Gastroesophageal sphincter (tissue), 4 donors: ENCODE results near the gene SDS. TPM values are rescaled to one million over a fixed set of nuclear protein-coding genes. Genes with fewer than 3 reads are reported as not detected.

Experiments
- ATAC-seq: fragments of 150-250 bp; one replicate; pipeline ENCODE4 v1.9.1; 2016; ENCODE audit warnings: mild to moderate bottlenecking, moderate library complexity
- H3K27ac ChIP-seq, 4 donors: fragments of 200-600 bp; sonication (generic) in 3 of 4; 1 replicate in 3 of 4; 2 replicates in 1 of 4; pipeline ENCODE4 v1.5.1; 2016 to 2019
- H3K27me3 ChIP-seq: fragments of 200-600 bp; sonication (generic); one replicate; pipeline ENCODE4 v1.5.1; 2019
- H3K36me3 ChIP-seq, 2 donors: fragments of 200-600 bp; sonication (generic); one replicate each; pipeline ENCODE4 v1.5.1; 2019; ENCODE audit warnings: control low read depth in 1 of 2
- H3K4me1 ChIP-seq, 3 donors: fragments of 200-600 bp; sonication (generic); 1 replicate in 2 of 3; 2 replicates in 1 of 3; pipeline ENCODE4 v1.5.1; 2016 to 2019; ENCODE audit warnings: control low read depth in 2 of 3
- H3K4me3 ChIP-seq, 2 donors: fragments of 200-600 bp; sonication (generic); one replicate each; pipeline ENCODE4 v1.5.1; 2019; ENCODE audit warnings: mild to moderate bottlenecking in 1 of 2, moderate library complexity in 1 of 2
- H3K9me3 ChIP-seq, 3 donors: fragments of 200-600 bp; sonication (generic); one replicate each; pipeline ENCODE4 v1.5.1; 2017 to 2019; ENCODE audit warnings: control low read depth in 2 of 3
- CTCF ChIP-seq, 4 experiments: fragments of 200-600 bp in 2 of 4; fragments of 450-650 bp in 2 of 4; sonication (generic) in 1 of 4; IDR thresholded peaks; one replicate each; pipeline ENCODE4 v1.5.1; 2017 to 2019; ENCODE audit warnings: antibody characterized with exemption in 4 of 4, mild to moderate bottlenecking in 2 of 4, moderate library complexity in 2 of 4
- EP300 ChIP-seq: sonication (generic); formaldehyde crosslinking; IDR thresholded peaks from one replicate; pipeline ENCODE4 v1.6.1; 2017; ENCODE audit warnings: antibody characterized with exemption, mild to moderate bottlenecking
- POLR2A ChIP-seq, 2 donors: fragments of 450-650 bp; IDR thresholded peaks; one replicate each; pipeline ENCODE4 v1.6.1; 2017; ENCODE audit warnings: antibody characterized with exemption in 2 of 2, mild to moderate bottlenecking in 2 of 2, moderate library complexity in 1 of 2
- POLR2AphosphoS5 ChIP-seq: sonication (generic); formaldehyde crosslinking; IDR thresholded peaks from one replicate; pipeline ENCODE4 v1.6.1; 2017; ENCODE audit warnings: antibody characterized with exemption
- WGBS, 2 donors: methylation state at CpG; one replicate each; pipeline ENCODE4 v1.1.5; 2018; ENCODE audit warnings: low coverage in 1 of 2; 5-methylcytosine and 5-hydroxymethylcytosine counted together
- total RNA-seq, 4 donors: library from RNA; depleted of rRNA; stranded (reverse); fragments of >200 nt; gene quantifications; one replicate each; pipeline ENCODE4 v1.1.0, GENCODE V29; 2016

SDS gene
- total RNA-seq, 4 donors from 2014 or later, result 0.39 to 5.5 TPM; not detected in 2

GRCh38 chr12:113374823-113375428 lies 28.8 kb downstream of the SDS start:
- no peak for ATAC-seq
- Histone ChIP-seq H3K4me1 (no peaks in the 10 kb centered on the region), H3K27me3 (no peaks in the 10 kb centered on the region), H3K36me3 (peaks cover 0 to 94% of the 10 kb centered on the region in 2 donors), H3K9me3 (no peaks in the 10 kb centered on the region), H3K27ac (no peak overlapping the region), H3K4me3 (no peak overlapping the region)
- no peak for TF ChIP-seq CTCF (IDR thresholded peaks at IDR 0.05)
- 71 to 83% methylated on average over 2 of the region's 4 CpGs for WGBS, 2 donors

- H3K36me3 ChIP-seq, result peaks cover 0 to 88% of the 10 kb centered on the region in 2 donors
- H3K4me3 ChIP-seq, result no peak overlapping the region
- no peaks in the 10 kb centered on the region for H3K9me3 ChIP-seq
- no peak for TF ChIP-seq CTCF (IDR thresholded peaks at IDR 0.05)
- TF ChIP-seq EP300, result no peak
- no peaks in the 10 kb centered on the region for H3K27me3 ChIP-seq
- no peak overlapping the region for H3K27ac ChIP-seq
- no peak for ATAC-seq
- 78 to 84% methylated on average over 2 to 3 of the region's 3 CpGs for WGBS, 2 donors
- H3K4me1 ChIP-seq, result no peaks in the 10 kb centered on the region
Measured at GRCh38 chr12:113373969-113374368, 29.7 kb downstream of the SDS start.

GRCh38 chr12:113373440-113373839 lies 30.2 kb downstream of the SDS start:
- peaks cover 0 to 85% of the 10 kb centered on the region in 2 donors for H3K36me3 ChIP-seq
- no peaks in the 10 kb centered on the region for H3K27me3 ChIP-seq

GRCh38 chr12:113372371-113372770 lies 31.3 kb downstream of the SDS start:
- no peaks in the 10 kb centered on the region for H3K9me3 ChIP-seq
- no peak overlapping the region for H3K27ac ChIP-seq
- TF ChIP-seq EP300, result no peak
- no peak for TF ChIP-seq CTCF (IDR thresholded peaks at IDR 0.05)
- no peak for TF ChIP-seq POLR2AphosphoS5
- TF ChIP-seq POLR2A (IDR thresholded peaks at IDR 0.05), result no peak
- H3K36me3 ChIP-seq, result peaks cover 0 to 81% of the 10 kb centered on the region in 2 donors
- 100% methylated on average over 1 of the region's 9 CpGs; no CpG with 5 or more reads in 1 of the 2 donors for WGBS, 2 donors
- no peaks in the 10 kb centered on the region for H3K27me3 ChIP-seq
- no peak for ATAC-seq
- H3K4me3 ChIP-seq, result no peak overlapping the region
- H3K4me1 ChIP-seq, result no peaks in the 10 kb centered on the region

More at GRCh38 chr12:113373440-113373839, 30.2 kb downstream of the SDS start:
- H3K9me3 ChIP-seq, result no peaks in the 10 kb centered on the region
- WGBS, 2 donors, result 93 to 97% methylated on average over 3 of the region's 3 CpGs
- H3K4me3 ChIP-seq, result no peak overlapping the region
- TF ChIP-seq CTCF (IDR thresholded peaks at IDR 0.05), result no peak
- TF ChIP-seq POLR2A (IDR thresholded peaks at IDR 0.05), result no peak
- TF ChIP-seq EP300, result no peak
- no peak for TF ChIP-seq POLR2AphosphoS5
- no peaks in the 10 kb centered on the region for H3K4me1 ChIP-seq
- no peak overlapping the region for H3K27ac ChIP-seq
- no peak for ATAC-seq

GRCh38 chr12:113371808-113372207 lies 31.9 kb downstream of the SDS start:
- no peak overlapping the region for H3K27ac ChIP-seq
- 96 to 100% methylated on average over 2 to 5 of the region's 6 CpGs for WGBS, 2 donors

More at GRCh38 chr12:113371808-113372207, 31.9 kb downstream of the SDS start:
- no peak for TF ChIP-seq POLR2A (IDR thresholded peaks at IDR 0.05)
- TF ChIP-seq CTCF (IDR thresholded peaks at IDR 0.05), result no peak
- no peak for TF ChIP-seq POLR2AphosphoS5
- no peak for TF ChIP-seq EP300
- H3K4me1 ChIP-seq, result peaks cover 0 to under 1% (median 0%) of the 10 kb centered on the region in 3 donors
- no peaks in the 10 kb centered on the region for H3K9me3 ChIP-seq
- H3K27me3 ChIP-seq, result no peaks in the 10 kb centered on the region
- no peak for ATAC-seq
- H3K36me3 ChIP-seq, result peaks cover 0 to 75% of the 10 kb centered on the region in 2 donors
- no peak overlapping the region for H3K4me3 ChIP-seq
